Activated T-helper 1 cell treated with anti-CD3 and anti-CD28 coated beads, Interleukin-12 subunit alpha, Interleukin-12 subunit beta, Interleukin-2, Interleukin-4 antibody, amounts not matched to agents 30 ng/mL and 10 ng/mL and 1 ng/mL, durations not matched to agents 14 hours and 24 hours and 36 hours (primary cell): ENCODE results near the gene SPATA31C1. TPM values are rescaled to one million over a fixed set of nuclear protein-coding genes. Genes with fewer than 3 reads are reported as not detected.

Source experiments
- DNase-seq: peaks from one replicate; pipeline ENCODE4 v3.0.0; 2021; ENCODE audit warnings: low spot score
- H3K27ac Mint-ChIP-seq: one replicate; pipeline ENCODE4 v1.8.0; 2021; ENCODE audit warnings: mild to moderate bottlenecking, mixed read lengths
- H3K27me3 Mint-ChIP-seq: one replicate; pipeline ENCODE4 v1.8.0; 2022; ENCODE audit warnings: mild to moderate bottlenecking, moderate library complexity, mixed read lengths; ENCODE audit not compliant: insufficient read depth
- H3K36me3 Mint-ChIP-seq: one replicate; pipeline ENCODE4 v1.8.0; 2021; ENCODE audit warnings: low read depth, mixed read lengths
- H3K4me1 Mint-ChIP-seq: one replicate; pipeline ENCODE4 v1.8.0; 2021; ENCODE audit warnings: low read depth, mixed read lengths
- H3K4me3 Mint-ChIP-seq: one replicate; pipeline ENCODE4 v1.8.0; 2021; ENCODE audit warnings: mild to moderate bottlenecking, moderate library complexity, mixed read lengths
- H3K9me3 Mint-ChIP-seq: one replicate; pipeline ENCODE4 v1.8.0; 2021; ENCODE audit warnings: mixed read lengths
- intact Hi-C: fragments of 100-400 bp; cut with micrococcal nuclease; formaldehyde crosslinking; loops from one replicate; pipeline ENCODE4 v1.15.1; 2024
- total RNA-seq: library from RNA; stranded (reverse); gene quantifications from 2 replicates; pipeline ENCODE4 v1.2.3, GENCODE V29; 2022

The SPATA31C1 gene
- total RNA-seq, 1 donor from 2014 or later, result not detected

GRCh38 chr9:87959916-87960581 lies 42.3 kb downstream of the SPATA31C1 start:
- Mint-ChIP-seq H3K4me3 (no peak overlapping the region), H3K27ac (no peak overlapping the region), H3K4me1 (no peaks in the 10 kb centered on the region), H3K9me3 (no peaks in the 10 kb centered on the region), H3K27me3 (peaks cover 28% of the 10 kb centered on the region), H3K36me3 (no peaks in the 10 kb centered on the region)
- intact Hi-C loops, result no loop called here
- DNase-seq, result no peak

- no peak for DNase-seq
- H3K27ac Mint-ChIP-seq, result no peak overlapping the region
- H3K4me3 Mint-ChIP-seq, result no peak overlapping the region
- peaks cover 15% of the 10 kb centered on the region for H3K27me3 Mint-ChIP-seq
- H3K9me3 Mint-ChIP-seq, result no peaks in the 10 kb centered on the region
- no peaks in the 10 kb centered on the region for H3K36me3 Mint-ChIP-seq
- no peaks in the 10 kb centered on the region for H3K4me1 Mint-ChIP-seq
- intact Hi-C loops, result no loop called here
Measured at GRCh38 chr9:87963770-87964169, 46.0 kb downstream of the SPATA31C1 start.

GRCh38 chr9:87964826-87965225 lies 47.1 kb downstream of the SPATA31C1 start:
- no peaks in the 10 kb centered on the region for H3K9me3 Mint-ChIP-seq
- H3K4me3 Mint-ChIP-seq, result no peak overlapping the region
- intact Hi-C loops, result no loop called here
- H3K4me1 Mint-ChIP-seq, result no peaks in the 10 kb centered on the region
- peaks cover 9% of the 10 kb centered on the region for H3K27me3 Mint-ChIP-seq
- H3K36me3 Mint-ChIP-seq, result no peaks in the 10 kb centered on the region
- DNase-seq, result no peak
- H3K27ac Mint-ChIP-seq, result no peak overlapping the region

- Mint-ChIP-seq H3K27me3 (no peaks in the 10 kb centered on the region), H3K36me3 (no peaks in the 10 kb centered on the region), H3K27ac (no peak overlapping the region), H3K9me3 (no peaks in the 10 kb centered on the region), H3K4me3 (no peak overlapping the region), H3K4me1 (no peaks in the 10 kb centered on the region)
- intact Hi-C loops, result no loop called here
- DNase-seq, result no peak
Measured at GRCh38 chr9:87968155-87968554, 50.4 kb downstream of the SPATA31C1 start.

- Mint-ChIP-seq H3K4me1 (peaks cover 13% of the 10 kb centered on the region), H3K27me3 (peaks cover 4% of the 10 kb centered on the region), H3K36me3 (peaks cover 2% of the 10 kb centered on the region), H3K27ac (no peak overlapping the region), H3K4me3 (no peak overlapping the region), H3K9me3 (no peaks in the 10 kb centered on the region)
- no peak for DNase-seq
- intact Hi-C loops, result loop anchor here (5.0 kb wide), 1 partner anchor 502 kb away; no protein-coding TSS in a partner anchor
Measured at GRCh38 chr9:87970602-87971001, 52.8 kb downstream of the SPATA31C1 start.

GRCh38 chr9:87973122-87973521 lies 55.4 kb downstream of the SPATA31C1 start:
- intact Hi-C loops, result loop anchor here (5.0 kb wide), 1 partner anchor 499 kb away; no protein-coding TSS in a partner anchor
- Mint-ChIP-seq H3K36me3 (peaks cover 2% of the 10 kb centered on the region), H3K4me1 (peaks cover 13% of the 10 kb centered on the region), H3K4me3 (peak overlapping the region; percentile 93), H3K27me3 (peaks cover 6% of the 10 kb centered on the region), H3K9me3 (no peaks in the 10 kb centered on the region), H3K27ac (peak overlapping the region; percentile 76)
- DNase-seq, result no peak

Other genes starting within 250 kb of the SPATA31C1 start
- 1.5 and 2.5 TPM in 2 replicates for gene CTSL, start 191.8 kb upstream of the SPATA31C1 start, total RNA-seq
- gene SPATA31E1, start 35.1 kb upstream of the SPATA31C1 start, total RNA-seq, result not detected in 2 replicates
- gene CDK20, start 56.6 kb downstream of the SPATA31C1 start, total RNA-seq, result 0.91 and 1.0 TPM in 2 replicates
- 0.07 and 0.13 TPM in 2 replicates for gene SPATA31C2, start 220.5 kb downstream of the SPATA31C1 start, total RNA-seq